Heart left ventricle (tissue), 13 donors: ENCODE data around the gene UNC80.

Source experiments
- CTCF ChIP-seq, 12 donors: fragments of 200-600 bp; sonication (generic) in 4 of 12; IDR thresholded peaks; one replicate each; pipeline versions ENCODE4 v1.5.0 to v1.8.0; 2018 to 2022; ENCODE audit warnings: antibody characterized with exemption in 12 of 12, mild to moderate bottlenecking in 5 of 12
- POLR2A ChIP-seq, 2 donors: fragments of 450-650 bp; IDR thresholded peaks; one replicate each; pipeline ENCODE4 v1.6.1; 2017; ENCODE audit warnings: antibody characterized with exemption in 2 of 2, mild to moderate bottlenecking in 2 of 2, moderate library complexity in 2 of 2
- donor health status: ischemic (EF 13 %, LVEDD 7.1; RV severe dilation, severe dysfunction).
- donor health status: DM: no; HTN: yes; CAD: no.
- donor health status: DM: no; HTN: no; CAD: no.
- donor health status: ischemic (EF 25% LVEDD 6.9; RV normal size, moderate dysfunction).
- donor health status: ischemic (EF 25% LVEDD 5.7; RV mildly dilated, moderate dysfunction).
- donor health status: ischemic (EF 35%, LVEDD 5.7; RV mildly dilated, moderate dysfunction).
- donor health status: nonischemic (EF 11% LVEDD 7.7; RV severe dilation, severe dysfunction).
- donor health status: DM: yes; HTN: yes; CAD: no.
- donor health status: PGD.
- donor health status: ischemic (EF 29% LVEDD 5.4; RV normal size, mild dysfunction).
- donor health status: nonischemic (EF 23%, LVEDD 6.1; RV moderate dilation, normal function).

- no peak for TF ChIP-seq CTCF (IDR thresholded peaks at IDR 0.05)
- no peak for TF ChIP-seq POLR2A (IDR thresholded peaks at IDR 0.05)
These were observed 17.3 kb downstream of the UNC80 start for GRCh38 chr2:209788925-209789324.
